ENCODE results near the gene ATOX1.
"Not testable (repeated sequence)": the region's sequence is repeated elsewhere in the genome, so short reads cannot be mapped to it uniquely, and the experiment has no call there.

The ATOX1 gene

GRCh38 chr5:151795426-151795825, 37.0 kb upstream of the ATOX1 start:
- Histone ChIP-seq H3K4me3 (ENCODE audit: low read depth, low read length) (no peak overlapping the region), H3K9me3 (ENCODE audit: severe bottlenecking) (no peaks in the 10 kb centered on the region), H3K36me3 (peaks cover 100% of the 10 kb centered on the region), H3K27ac (no peak overlapping the region), H3K27me3 (ENCODE audit: insufficient read depth, low read depth, severe bottlenecking) (no peaks in the 10 kb centered on the region)
- no peak for DNase-seq
- TF ChIP-seq CTCF (IDR thresholded peaks at IDR 0.05; ENCODE audit: low read depth, low read length) = no peak

GRCh38 chr5:151793358-151793757, 34.9 kb upstream of the ATOX1 start:
- Histone ChIP-seq H3K9me3 (ENCODE audit: severe bottlenecking) (no peaks in the 10 kb centered on the region), H3K36me3 (peaks cover 100% of the 10 kb centered on the region), H3K4me3 (ENCODE audit: low read depth, low read length) (no peak overlapping the region), H3K27me3 (ENCODE audit: insufficient read depth, low read depth, severe bottlenecking) (no peaks in the 10 kb centered on the region), H3K27ac (no peak overlapping the region)
- no peak for TF ChIP-seq CTCF (IDR thresholded peaks at IDR 0.05; ENCODE audit: low read depth, low read length)
- DNase-seq = no peak

GRCh38 chr5:151787817-151788216, 29.4 kb upstream of the ATOX1 start:
- DNase-seq = no peak
- Histone ChIP-seq H3K36me3 (peaks cover 67% of the 10 kb centered on the region), H3K4me3 (ENCODE audit: low read depth, low read length) (no peak overlapping the region), H3K27me3 (ENCODE audit: insufficient read depth, low read depth, severe bottlenecking) (no peaks in the 10 kb centered on the region), H3K27ac (no peak overlapping the region), H3K9me3 (ENCODE audit: severe bottlenecking) (no peaks in the 10 kb centered on the region)
- no peak for TF ChIP-seq CTCF (IDR thresholded peaks at IDR 0.05; ENCODE audit: low read depth, low read length)

- TF ChIP-seq CTCF (IDR thresholded peaks at IDR 0.05; ENCODE audit: low read depth, low read length) = no peak
- H3K4me3 ChIP-seq (ENCODE audit: low read depth, low read length) = no peak overlapping the region
- DNase-seq = no peak
- no peaks in the 10 kb centered on the region for H3K9me3 ChIP-seq (ENCODE audit: severe bottlenecking)
- H3K27me3 ChIP-seq (ENCODE audit: insufficient read depth, low read depth, severe bottlenecking) = no peaks in the 10 kb centered on the region
- H3K27ac ChIP-seq = no peak overlapping the region
- peaks cover 58% of the 10 kb centered on the region for H3K36me3 ChIP-seq
These were observed 28.0 kb upstream of the ATOX1 start for GRCh38 chr5:151786468-151786867.

- no peak overlapping the region for H3K4me3 ChIP-seq (ENCODE audit: low read depth, low read length)
- no peaks in the 10 kb centered on the region for H3K27me3 ChIP-seq (ENCODE audit: insufficient read depth, low read depth, severe bottlenecking)
- no peaks in the 10 kb centered on the region for H3K9me3 ChIP-seq (ENCODE audit: severe bottlenecking)
- no peak for TF ChIP-seq CTCF (IDR thresholded peaks at IDR 0.05; ENCODE audit: low read depth, low read length)
- DNase-seq = no peak
- H3K36me3 ChIP-seq = peaks cover 35% of the 10 kb centered on the region
- no peak overlapping the region for H3K27ac ChIP-seq
These were observed 25.7 kb upstream of the ATOX1 start for GRCh38 chr5:151784141-151784540.

- H3K27me3 ChIP-seq (ENCODE audit: insufficient read depth, low read depth, severe bottlenecking); H3K9me3 ChIP-seq (ENCODE audit: severe bottlenecking); H3K4me3 ChIP-seq (ENCODE audit: low read depth, low read length); DNase-seq; H3K27ac ChIP-seq: not testable (repeated sequence)
- H3K36me3 ChIP-seq = peaks cover 30% of the 10 kb centered on the region
These were observed 25.2 kb upstream of the ATOX1 start for GRCh38 chr5:151783664-151784063.
